IMR-90 (cell line): ENCODE results near the gene AAK1. TPM values are rescaled to one million over a fixed set of nuclear protein-coding genes. Genes with fewer than 3 reads are reported as not detected.

Experiments used
- ATAC-seq: fragments of 200-7000 bp; cut with Tn5 transposase; 2 replicates; pipeline ENCODE4 v1.9.1; 2020; ENCODE audit warnings: low read depth, mild to moderate bottlenecking, moderate library complexity
- BruUV-seq: library from RNA; stranded (reverse); fragments of 400-500 nt; replicated peaks from 2 replicates; lab custom pipeline; 2021; lab: Mats Ljungman, UMichigan
- CTCF ChIA-PET: fragments of 300-600 bp; formaldehyde crosslinking; extraction: SDS; loops from one replicate; lab custom pipeline; 2021; ENCODE audit warnings: antibody characterized with exemption; lab: Yijun Ruan, JAX
- POLR2A ChIA-PET: fragments of 300-600 bp; sonication (Branson Sonifier 250); formaldehyde crosslinking; loops from one replicate; lab custom pipeline; 2022; ENCODE audit warnings: antibody characterized with exemption; ENCODE audit not compliant: unreplicated experiment; lab: Charles Lee
- DNase-seq: peaks from one replicate; pipeline ENCODE4 v3.0.0; 2013
- H2AFZ ChIP-seq: replicated peaks from 2 replicates; pipeline ENCODE3; 2013; ENCODE audit warnings: low read length, mild to moderate bottlenecking; ENCODE audit not compliant: poor library complexity
- H2AK5ac ChIP-seq: 2 replicates; pipeline ENCODE4 v1.6.1; 2013; ENCODE audit warnings: low read depth, low read length, inconsistent platforms
- H2AK9ac ChIP-seq: replicated peaks from 2 replicates; pipeline ENCODE3; 2013; ENCODE audit warnings: mild to moderate bottlenecking, low read depth, low read length, moderate library complexity; ENCODE audit not compliant: poor library complexity
- H2BK120ac ChIP-seq: 2 replicates; pipeline ENCODE4 v1.6.1; 2013; ENCODE audit warnings: low read depth, low read length, inconsistent platforms
- H2BK15ac ChIP-seq: 3 replicates; pipeline ENCODE4 v1.6.1; 2013; ENCODE audit warnings: low read depth, low read length, inconsistent platforms
- H2BK20ac ChIP-seq: 2 replicates; pipeline ENCODE4 v1.6.1; 2013; ENCODE audit warnings: low read depth, mild to moderate bottlenecking, inconsistent platforms, low read length, moderate library complexity
- H2BK5ac ChIP-seq: 2 replicates; pipeline ENCODE4 v1.6.1; 2013; ENCODE audit warnings: mild to moderate bottlenecking, low read depth, low read length, inconsistent platforms; ENCODE audit not compliant: poor library complexity, severe bottlenecking
- H3K14ac ChIP-seq: replicated peaks from 2 replicates; pipeline ENCODE4 v1.6.1; 2013; ENCODE audit warnings: low read depth, low read length, inconsistent platforms
- H3K18ac ChIP-seq: 2 replicates; pipeline ENCODE4 v1.6.1; 2013; ENCODE audit warnings: low read depth, low read length, control low read depth
- H3K23ac ChIP-seq: 2 replicates; pipeline ENCODE4 v1.6.1; 2013; ENCODE audit warnings: low read depth, low read length, inconsistent platforms
- H3K27ac ChIP-seq: 2 replicates; pipeline ENCODE4 v1.5.1; 2013; ENCODE audit warnings: mild to moderate bottlenecking, control low read depth, low read length; ENCODE audit not compliant: insufficient read depth
- H3K27me3 ChIP-seq: 2 replicates; pipeline ENCODE4 v1.6.1; 2013; ENCODE audit warnings: low read length; ENCODE audit not compliant: control insufficient read depth, insufficient read depth
- H3K36me3 ChIP-seq: 2 replicates; pipeline ENCODE4 v1.6.1; 2013; ENCODE audit warnings: low read length, mixed read lengths; ENCODE audit not compliant: control insufficient read depth, insufficient read depth
- H3K4ac ChIP-seq: 2 replicates; pipeline ENCODE4 v1.6.1; 2013; ENCODE audit warnings: low read depth, low read length, inconsistent platforms
- H3K4me1 ChIP-seq: 2 replicates; pipeline ENCODE4 v1.6.1; 2013; ENCODE audit warnings: low read length, mixed read lengths; ENCODE audit not compliant: control insufficient read depth, insufficient read depth
- H3K4me2 ChIP-seq: 2 replicates; pipeline ENCODE4 v1.6.1; 2013; ENCODE audit warnings: low read depth, mild to moderate bottlenecking, control low read depth, low read length, moderate library complexity
- H3K4me3 ChIP-seq: 2 replicates; pipeline ENCODE4 v1.5.1; 2013; ENCODE audit warnings: low read depth, mild to moderate bottlenecking, control low read depth, low read length, moderate library complexity; ENCODE audit not compliant: insufficient read depth
- H3K56ac ChIP-seq: 2 replicates; pipeline ENCODE4 v1.6.1; 2013; ENCODE audit warnings: low read length, inconsistent platforms; ENCODE audit not compliant: insufficient read depth; ENCODE audit errors: extremely low read depth
- H3K79me1 ChIP-seq, 2 experiments: 2 replicates each; pipeline ENCODE4 v1.6.1; 2013; ENCODE audit warnings: low read length in 2 of 2, inconsistent platforms in 1 of 2, low read depth in 1 of 2
- H3K9ac ChIP-seq: 2 replicates; pipeline ENCODE4 v1.6.1; 2013; ENCODE audit warnings: low read depth, low read length, control low read depth
- H3K9me1 ChIP-seq: 2 replicates; pipeline ENCODE4 v1.6.1; 2013; ENCODE audit warnings: low read length, inconsistent platforms; ENCODE audit not compliant: insufficient read depth
- H3K9me3 ChIP-seq: 2 replicates; pipeline ENCODE4 v1.6.1; 2013; ENCODE audit warnings: low read length; ENCODE audit not compliant: control insufficient read depth, insufficient read depth
- H4K20me1 ChIP-seq: 2 replicates; pipeline ENCODE4 v1.6.1; 2013; ENCODE audit warnings: low read length, inconsistent platforms; ENCODE audit not compliant: insufficient read depth
- H4K5ac ChIP-seq: 2 replicates; pipeline ENCODE4 v1.6.1; 2013; ENCODE audit warnings: mild to moderate bottlenecking, low read depth, low read length, control low read depth
- H4K8ac ChIP-seq, 2 experiments: 2 replicates each; pipeline ENCODE4 v1.6.1; 2013; ENCODE audit warnings: low read depth in 2 of 2, low read length in 2 of 2, control low read depth in 1 of 2, inconsistent platforms in 1 of 2
- H4K91ac ChIP-seq: 2 replicates; pipeline ENCODE4 v1.6.1; 2013; ENCODE audit warnings: low read depth, low read length, inconsistent platforms; ENCODE audit not compliant: insufficient read depth
- BHLHE40 ChIP-seq: fragments of 150-350 bp; IDR thresholded peaks from 2 replicates; pipeline ENCODE4 v1.6.1; 2016; ENCODE audit warnings: mild to moderate bottlenecking, low read depth, low read length
- CEBPB ChIP-seq: IDR thresholded peaks from 2 replicates; pipeline ENCODE4 v1.6.1; 2012; ENCODE audit warnings: low read depth, low read length, improper control_type of control experiment
- CHD1 ChIP-seq: IDR thresholded peaks from 2 replicates; pipeline ENCODE4 v1.6.1; 2012; ENCODE audit warnings: low read depth, low read length, improper control_type of control experiment
- CTCF ChIP-seq: conservative IDR thresholded peaks from 2 replicates; pipeline ENCODE4 v1.5.1; 2012; ENCODE audit warnings: mild to moderate bottlenecking, low read depth, low read length, improper control_type of control experiment
- FOS ChIP-seq: fragments of 150-350 bp; IDR thresholded peaks from 2 replicates; pipeline ENCODE4 v1.6.1; 2016; ENCODE audit warnings: low read depth, low read length
- MAZ ChIP-seq: IDR thresholded peaks from 2 replicates; pipeline ENCODE4 v1.6.1; 2012; ENCODE audit warnings: low read depth, mild to moderate bottlenecking, low read length, improper control_type of control experiment, moderate library complexity, borderline replicate concordance
- MXI1 ChIP-seq: IDR thresholded peaks from 2 replicates; pipeline ENCODE4 v1.6.1; 2012; ENCODE audit warnings: low read depth, mild to moderate bottlenecking, low read length, moderate library complexity, borderline replicate concordance
- POLR2A ChIP-seq: IDR thresholded peaks from 2 replicates; pipeline ENCODE4 v1.6.1; 2012; ENCODE audit warnings: mild to moderate bottlenecking, low read depth, low read length
- RAD21 ChIP-seq: IDR thresholded peaks from 2 replicates; pipeline ENCODE4 v1.6.1; 2012; ENCODE audit warnings: low read length, improper control_type of control experiment
- RCOR1 ChIP-seq: IDR thresholded peaks from 2 replicates; pipeline ENCODE4 v1.6.1; 2012; ENCODE audit warnings: mild to moderate bottlenecking, low read length, improper control_type of control experiment; ENCODE audit not compliant: insufficient replicate concordance
- RFX5 ChIP-seq: IDR thresholded peaks from 2 replicates; pipeline ENCODE4 v1.8.0; 2012; ENCODE audit warnings: low read depth, mild to moderate bottlenecking, low read length, moderate library complexity
- SMC3 ChIP-seq: fragments of 150-350 bp; IDR thresholded peaks from 2 replicates; pipeline ENCODE4 v1.6.1; 2016; ENCODE audit warnings: low read depth, mild to moderate bottlenecking, antibody characterized with exemption, low read length, moderate library complexity
- WGBS, 2 experiments: methylation state at CpG; one replicate each; pipeline versions ENCODE4 v1.1.5 to v1.1.7; 2013; ENCODE audit warnings: missing lambda C conversion rate in 2 of 2; ENCODE audit not compliant: insufficient read length in 1 of 2; ENCODE audit errors: extremely low coverage in 2 of 2; 5-methylcytosine and 5-hydroxymethylcytosine counted together
- dilution Hi-C: fragments of 300-500 bp; cut with HindIII; formaldehyde crosslinking; loops from one replicate; pipeline ENCODE4 v1.14.3; 2018; ENCODE audit warnings: low sequenced_read_pairs; ENCODE audit not compliant: unreplicated experiment
- in situ Hi-C: fragments of 300-500 bp; cut with MboI; formaldehyde crosslinking; loops from 3 replicates; pipeline ENCODE4 v1.14.3; 2019; ENCODE audit warnings: low sequenced_read_pairs, inconsistent platforms, mixed read lengths
- intact Hi-C: fragments of 100-400 bp; cut with micrococcal nuclease; formaldehyde crosslinking; loops from 2 replicates; pipeline ENCODE4 v1.10.0; 2022
- polyA plus RNA-seq, 3 experiments: library from polyadenylated mRNA; depleted of rRNA; stranded (reverse); fragments of >200 nt; gene quantifications; 2 replicates each; pipeline ENCODE4 v1.2.3, GENCODE V29; 2012; ENCODE audit warnings: low replicate concordance in 1 of 3
- total RNA-seq: library from RNA; depleted of rRNA; stranded (reverse); fragments of >200 nt; gene quantifications from 2 replicates; pipeline ENCODE4 v1.2.3, GENCODE V29; 2012
- TF ChIP-seq, protein P1 (sequence below): fragments of 150-350 bp; IDR thresholded peaks from 2 replicates; pipeline ENCODE4 v1.6.1; 2016; ENCODE audit warnings: low read depth, mild to moderate bottlenecking, low read length, moderate library complexity, borderline replicate concordance
- TF ChIP-seq, protein P2 (sequence below): fragments of 150-350 bp; IDR thresholded peaks from 2 replicates; pipeline ENCODE4 v1.6.1; 2017; ENCODE audit warnings: mild to moderate bottlenecking, antibody characterized with exemption, low read length, low read depth

The AAK1 gene
- total and polyA plus RNA-seq, 2 of the 4 experiments (the other 2 are of a cell fraction), result 21.9 to 26.5 TPM

- POLR2A ChIA-PET, result no interaction called here
Observed at GRCh38 chr2:69452687-69453086, 190.9 kb downstream of the AAK1 start.

More at GRCh38 chr2:69452687-69453086, 190.9 kb downstream of the AAK1 start:
- Histone ChIP-seq H3K4me2 (no peak overlapping the region), H3K27ac (no peak overlapping the region), H3K36me3 (no peaks in the 10 kb centered on the region), H2BK120ac (no peak overlapping the region), H4K8ac (no peak overlapping the region), H4K20me1 (no peaks in the 10 kb centered on the region), H2AK5ac (no peak overlapping the region), H3K4me1 (0 out of 2 replicates have a peak, but pooled peaks cover 2% of the 10 kb centered on the region), H4K91ac (no peak overlapping the region), H3K9ac (no peak overlapping the region), H4K5ac (no peak overlapping the region), H3K23ac (no peak overlapping the region), H3K4me3 (no peak overlapping the region), H2BK15ac (no peak overlapping the region), H3K9me3 (no peaks in the 10 kb centered on the region), H3K27me3 (no peaks in the 10 kb centered on the region), H2AK9ac (no peak overlapping the region), H2BK5ac (no peak overlapping the region), H3K56ac (no peak overlapping the region), H3K4ac (no peak overlapping the region), H3K14ac (no peak overlapping the region), H3K18ac (no peak overlapping the region), H2BK20ac (no peak overlapping the region), H3K79me1 (no peaks in the 10 kb centered on the region), H3K9me1 (no peaks in the 10 kb centered on the region), H2AFZ (no peak overlapping the region)
- no CpG with 5 or more reads among the region's 3 CpGs for WGBS, 2 experiments
- intact Hi-C loops (no loop called here), dilution Hi-C loops (no loop called here), in situ Hi-C loops (no loop called here)
- BruUV-seq, result no TSS peak
- CTCF ChIA-PET, result no interaction called here
- no peak for TF ChIP-seq BHLHE40
- no peak for TF ChIP-seq RCOR1
- no peak for TF ChIP-seq FOS
- TF ChIP-seq RFX5, result no peak
- TF ChIP-seq, protein P1, sequence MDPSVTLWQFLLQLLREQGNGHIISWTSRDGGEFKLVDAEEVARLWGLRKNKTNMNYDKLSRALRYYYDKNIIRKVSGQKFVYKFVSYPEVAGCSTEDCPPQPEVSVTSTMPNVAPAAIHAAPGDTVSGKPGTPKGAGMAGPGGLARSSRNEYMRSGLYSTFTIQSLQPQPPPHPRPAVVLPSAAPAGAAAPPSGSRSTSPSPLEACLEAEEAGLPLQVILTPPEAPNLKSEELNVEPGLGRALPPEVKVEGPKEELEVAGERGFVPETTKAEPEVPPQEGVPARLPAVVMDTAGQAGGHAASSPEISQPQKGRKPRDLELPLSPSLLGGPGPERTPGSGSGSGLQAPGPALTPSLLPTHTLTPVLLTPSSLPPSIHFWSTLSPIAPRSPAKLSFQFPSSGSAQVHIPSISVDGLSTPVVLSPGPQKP, result no peak
- TF ChIP-seq, protein P2, sequence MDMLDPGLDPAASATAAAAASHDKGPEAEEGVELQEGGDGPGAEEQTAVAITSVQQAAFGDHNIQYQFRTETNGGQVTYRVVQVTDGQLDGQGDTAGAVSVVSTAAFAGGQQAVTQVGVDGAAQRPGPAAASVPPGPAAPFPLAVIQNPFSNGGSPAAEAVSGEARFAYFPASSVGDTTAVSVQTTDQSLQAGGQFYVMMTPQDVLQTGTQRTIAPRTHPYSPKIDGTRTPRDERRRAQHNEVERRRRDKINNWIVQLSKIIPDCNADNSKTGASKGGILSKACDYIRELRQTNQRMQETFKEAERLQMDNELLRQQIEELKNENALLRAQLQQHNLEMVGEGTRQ, result no peak
- TF ChIP-seq CEBPB, result no peak
- no peak for TF ChIP-seq MXI1
- TF ChIP-seq MAZ, result no peak
- TF ChIP-seq RAD21, result no peak
- no peak for TF ChIP-seq SMC3
- no peak for TF ChIP-seq CTCF
- TF ChIP-seq CHD1, result no peak
- TF ChIP-seq POLR2A, result no peak
- ATAC-seq, result no peak
- no peak for DNase-seq
